CD4-positive, alpha-beta T cell (primary cell): Measurements from ENCODE around the gene STRADB. TPM values are rescaled to one million over a fixed set of nuclear protein-coding genes. Genes with fewer than 3 reads are reported as not detected.

Source experiments
- ATAC-seq: fragments of 200-7000 bp; cut with Tn5 transposase; one replicate; pipeline ENCODE4 v1.10.0; 2022; ENCODE audit warnings: mild to moderate bottlenecking; ENCODE audit not compliant: poor library complexity
- CTCF ChIA-PET: fragments of 350-600 bp; sonication (Branson Sonifier 250); formaldehyde crosslinking; loops from one replicate; lab custom pipeline; 2021; ENCODE audit warnings: antibody characterized with exemption, inconsistent platforms; lab: Charles Lee
- POLR2A ChIA-PET: fragments of 350-600 bp; sonication (Branson Sonifier 250); formaldehyde crosslinking; loops from one replicate; lab custom pipeline; 2021; ENCODE audit warnings: antibody characterized with exemption, inconsistent platforms; lab: Charles Lee
- DNase-seq, 14 experiments: peaks; one replicate each; pipeline ENCODE4 v3.0.0-alpha.2; 2013 to 2020; ENCODE audit warnings: mixed read lengths in 2 of 14
- H3K27ac ChIP-seq, 2 donors: one replicate each; pipeline versions ENCODE4 v1.5.1 to v1.7.0; 2013; ENCODE audit warnings: low read length in 2 of 2, low read depth in 1 of 2, mild to moderate bottlenecking in 1 of 2
- H3K27me3 ChIP-seq, 2 experiments: 1 replicate in 1 of 2; 2 replicates in 1 of 2; pipeline versions ENCODE4 v1.6.1 to v1.7.0; 2013; ENCODE audit warnings: low read length in 2 of 2, control low read depth in 1 of 2, mild to moderate bottlenecking in 1 of 2, moderate library complexity in 1 of 2; ENCODE audit not compliant: insufficient read depth in 2 of 2, control insufficient read depth in 1 of 2
- H3K36me3 ChIP-seq: one replicate; pipeline ENCODE4 v1.6.1; 2013; ENCODE audit warnings: low read length, control low read depth; ENCODE audit not compliant: insufficient read depth
- H3K4me1 ChIP-seq: one replicate; pipeline ENCODE4 v1.6.1; 2013; ENCODE audit warnings: low read length, control low read depth; ENCODE audit not compliant: insufficient read depth
- H3K4me3 ChIP-seq: one replicate; pipeline ENCODE4 v1.5.1; 2013; ENCODE audit warnings: mild to moderate bottlenecking, low read length, moderate library complexity
- H3K9me3 ChIP-seq, 2 experiments: 1 replicate in 1 of 2; 2 replicates in 1 of 2; pipeline versions ENCODE4 v1.6.1 to v1.7.0; 2013; ENCODE audit warnings: low read length in 2 of 2, mild to moderate bottlenecking in 2 of 2, control low read depth in 1 of 2, moderate library complexity in 1 of 2; ENCODE audit not compliant: control insufficient read depth in 1 of 2, insufficient read depth in 1 of 2
- H3K27ac Mint-ChIP-seq: one replicate; pipeline ENCODE4 v1.8.0; 2020; ENCODE audit warnings: mixed read lengths
- H3K27me3 Mint-ChIP-seq: one replicate; pipeline ENCODE4 v1.8.0; 2021; ENCODE audit warnings: mixed read lengths
- H3K36me3 Mint-ChIP-seq: one replicate; pipeline ENCODE4 v1.8.0; 2021; ENCODE audit warnings: low read depth, mixed read lengths
- H3K4me1 Mint-ChIP-seq: one replicate; pipeline ENCODE4 v1.8.0; 2021; ENCODE audit warnings: low read depth, mixed read lengths
- H3K4me3 Mint-ChIP-seq: one replicate; pipeline ENCODE4 v1.8.0; 2020; ENCODE audit warnings: mild to moderate bottlenecking, mixed read lengths
- H3K9me3 Mint-ChIP-seq: one replicate; pipeline ENCODE4 v1.8.0; 2020; ENCODE audit warnings: mixed read lengths
- CTCF ChIP-seq: fragments of 200-600 bp; IDR thresholded peaks from one replicate; pipeline ENCODE4 v1.8.0; 2022; ENCODE audit warnings: antibody characterized with exemption, mild to moderate bottlenecking
- intact Hi-C, 2 experiments: fragments of 100-400 bp; cut with DNase I in 1 of 2; cut with micrococcal nuclease in 1 of 2; formaldehyde crosslinking; loops; one replicate each; pipeline versions ENCODE4 v1.15.1 to v1.9.0; 2023 to 2025; cut with DNase I, micrococcal nuclease
- total RNA-seq, 174 experiments: library from RNA in 2 of 174; stranded (reverse) in 2 of 174; gene quantifications; one replicate each; pipeline ENCODE4 v1.2.3 and lab custom pipeline; 2021 to 2026

The STRADB gene
- total RNA-seq, 2 experiments from 2014 or later, result 4.2 to 5.6 TPM

DNA sequence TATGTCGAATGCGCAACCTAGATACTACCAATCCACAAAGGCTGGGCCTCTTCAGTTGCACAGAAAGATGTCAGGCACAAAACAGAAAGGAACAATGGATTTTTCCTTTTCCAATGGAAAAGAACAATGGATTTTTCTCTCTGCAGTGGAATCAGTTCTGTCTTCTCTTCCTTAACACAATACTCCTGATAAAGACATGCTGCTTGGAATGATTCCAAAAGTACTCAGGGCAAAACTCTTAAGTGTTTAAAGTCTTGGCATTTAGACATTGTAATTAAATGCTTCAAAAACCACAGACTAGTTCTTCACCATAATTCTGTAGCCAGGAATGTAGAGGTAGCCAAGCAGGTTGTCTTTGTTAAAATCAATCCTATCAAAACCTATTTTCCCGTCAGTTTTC is 47.7 kb upstream of the STRADB start:
- ChIA-PET CTCF (no interaction called here), POLR2A (no interaction called here)
- ATAC-seq (no peak), DNase-seq (no peak)
- H3K36me3 Mint-ChIP-seq, result peaks cover 73% of the 10 kb centered on the region
- Histone ChIP-seq H3K36me3 (peaks cover 18% of the 10 kb centered on the region), H3K9me3 (no peaks in the 10 kb centered on the region), H3K27me3 (no peaks in the 10 kb centered on the region), H3K4me1 (no peaks in the 10 kb centered on the region), H3K4me3 (no peak overlapping the region), H3K27ac (no peak overlapping the region)
- no peak overlapping the region for H3K4me3 Mint-ChIP-seq
- H3K27me3 Mint-ChIP-seq, result no peaks in the 10 kb centered on the region
- H3K9me3 Mint-ChIP-seq, result no peaks in the 10 kb centered on the region
- H3K4me1 Mint-ChIP-seq, result peaks cover 48% of the 10 kb centered on the region
- H3K27ac Mint-ChIP-seq, result no peak overlapping the region
- intact Hi-C loops, result loop anchor here in 1 of 2 experiments (2.0 kb wide), 1 partner anchor 41 kb away; no protein-coding TSS in a partner anchor
- no peak for TF ChIP-seq CTCF

GRCh38 chr2:201404699-201405280 is 46.8 kb upstream of the STRADB start:
- Mint-ChIP-seq H3K4me3 (no peak overlapping the region), H3K9me3 (no peaks in the 10 kb centered on the region), H3K4me1 (peaks cover 48% of the 10 kb centered on the region), H3K27me3 (no peaks in the 10 kb centered on the region), H3K27ac (no peak overlapping the region), H3K36me3 (peaks cover 69% of the 10 kb centered on the region)
- Histone ChIP-seq H3K27ac (no peak overlapping the region), H3K4me1 (no peaks in the 10 kb centered on the region), H3K4me3 (no peak overlapping the region), H3K9me3 (no peaks in the 10 kb centered on the region), H3K36me3 (peaks cover 10% of the 10 kb centered on the region), H3K27me3 (no peaks in the 10 kb centered on the region)
- CTCF ChIA-PET, result no interaction called here
- DNase-seq, result no peak
- POLR2A ChIA-PET, result interaction anchor here (1.2 kb wide), 1 partner anchor 263 kb away, joined by 3 read pairs; no protein-coding TSS in a partner anchor
- no peak for TF ChIP-seq CTCF
- no peak for ATAC-seq
- intact Hi-C loops, result loop anchor here in 1 of 2 experiments (2.0 kb wide), 1 partner anchor 40 kb away; no protein-coding TSS in a partner anchor

GRCh38 chr2:201406077-201406662 is 45.4 kb upstream of the STRADB start:
- no peak for TF ChIP-seq CTCF
- CTCF ChIA-PET, result no interaction called here
- no peaks in the 10 kb centered on the region for H3K27me3 Mint-ChIP-seq
- POLR2A ChIA-PET, result no interaction called here
- DNase-seq, result no peak
- intact Hi-C loops, result no loop called here
- no peak overlapping the region for H3K4me3 ChIP-seq
- no peaks in the 10 kb centered on the region for H3K4me1 ChIP-seq
- peaks cover 60% of the 10 kb centered on the region for H3K36me3 Mint-ChIP-seq
- H3K27me3 ChIP-seq, result no peaks in the 10 kb centered on the region
- H3K9me3 ChIP-seq, result no peaks in the 10 kb centered on the region
- peaks cover 10% of the 10 kb centered on the region for H3K36me3 ChIP-seq
- no peaks in the 10 kb centered on the region for H3K9me3 Mint-ChIP-seq
- H3K27ac ChIP-seq, result no peak overlapping the region
- no peak overlapping the region for H3K27ac Mint-ChIP-seq
- peaks cover 48% of the 10 kb centered on the region for H3K4me1 Mint-ChIP-seq
- no peak overlapping the region for H3K4me3 Mint-ChIP-seq
- ATAC-seq, result no peak
